ENCODE data around the gene MAP1LC3A. TPM values are rescaled to one million over a fixed set of nuclear protein-coding genes. Genes with fewer than 3 reads are reported as not detected.

MAP1LC3A gene
- total RNA-seq, 1 donor from 2014 or later, result 131 TPM

DNA sequence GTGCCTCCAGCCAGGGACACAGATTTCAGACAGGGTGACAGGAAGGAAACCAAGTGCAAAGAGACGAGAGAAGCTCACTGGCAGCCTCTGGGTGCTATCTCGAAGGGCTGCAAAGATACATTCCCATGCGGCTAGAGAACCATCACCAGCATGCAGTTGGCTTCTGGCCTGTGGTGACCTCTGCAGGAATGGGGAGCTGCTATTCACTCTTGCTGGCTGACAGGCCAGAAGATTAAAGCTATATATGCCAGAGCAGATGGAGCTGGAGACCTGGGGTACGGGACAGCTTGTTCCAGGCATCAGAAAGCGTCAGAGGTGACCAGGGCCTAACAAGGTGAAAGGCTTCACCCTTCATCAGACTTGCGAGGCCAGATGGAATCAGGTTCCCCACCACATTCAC is 20.0 kb downstream of the MAP1LC3A start:
- TF ChIP-seq, protein P1, sequence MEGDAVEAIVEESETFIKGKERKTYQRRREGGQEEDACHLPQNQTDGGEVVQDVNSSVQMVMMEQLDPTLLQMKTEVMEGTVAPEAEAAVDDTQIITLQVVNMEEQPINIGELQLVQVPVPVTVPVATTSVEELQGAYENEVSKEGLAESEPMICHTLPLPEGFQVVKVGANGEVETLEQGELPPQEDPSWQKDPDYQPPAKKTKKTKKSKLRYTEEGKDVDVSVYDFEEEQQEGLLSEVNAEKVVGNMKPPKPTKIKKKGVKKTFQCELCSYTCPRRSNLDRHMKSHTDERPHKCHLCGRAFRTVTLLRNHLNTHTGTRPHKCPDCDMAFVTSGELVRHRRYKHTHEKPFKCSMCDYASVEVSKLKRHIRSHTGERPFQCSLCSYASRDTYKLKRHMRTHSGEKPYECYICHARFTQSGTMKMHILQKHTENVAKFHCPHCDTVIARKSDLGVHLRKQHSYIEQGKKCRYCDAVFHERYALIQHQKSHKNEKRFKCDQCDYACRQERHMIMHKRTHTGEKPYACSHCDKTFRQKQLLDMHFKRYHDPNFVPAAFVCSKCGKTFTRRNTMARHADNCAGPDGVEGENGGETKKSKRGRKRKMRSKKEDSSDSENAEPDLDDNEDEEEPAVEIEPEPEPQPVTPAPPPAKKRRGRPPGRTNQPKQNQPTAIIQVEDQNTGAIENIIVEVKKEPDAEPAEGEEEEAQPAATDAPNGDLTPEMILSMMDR (IDR thresholded peaks at IDR 0.05), result no peak
- H3K27ac ChIP-seq, result no peak overlapping the region
- H3K27me3 ChIP-seq, result no peaks in the 10 kb centered on the region
- H3K9me3 ChIP-seq, result no peaks in the 10 kb centered on the region
- no peak overlapping the region for H3K4me3 ChIP-seq
- peak in 1 of 2 donors; percentile 24 for DNase-seq (ENCODE audit: low spot score in 2 of 2)
- peaks cover 0 to 22% of the 10 kb centered on the region in 2 donors for H3K4me1 ChIP-seq
- peaks cover 10 to 21% of the 10 kb centered on the region in 2 donors for H3K36me3 ChIP-seq
- intact Hi-C loops (cut with DNase I), result loop anchor here (2.0 kb wide), 1 partner anchor 126 kb away; the partner anchor contains the start of gene TP53INP2

DNA sequence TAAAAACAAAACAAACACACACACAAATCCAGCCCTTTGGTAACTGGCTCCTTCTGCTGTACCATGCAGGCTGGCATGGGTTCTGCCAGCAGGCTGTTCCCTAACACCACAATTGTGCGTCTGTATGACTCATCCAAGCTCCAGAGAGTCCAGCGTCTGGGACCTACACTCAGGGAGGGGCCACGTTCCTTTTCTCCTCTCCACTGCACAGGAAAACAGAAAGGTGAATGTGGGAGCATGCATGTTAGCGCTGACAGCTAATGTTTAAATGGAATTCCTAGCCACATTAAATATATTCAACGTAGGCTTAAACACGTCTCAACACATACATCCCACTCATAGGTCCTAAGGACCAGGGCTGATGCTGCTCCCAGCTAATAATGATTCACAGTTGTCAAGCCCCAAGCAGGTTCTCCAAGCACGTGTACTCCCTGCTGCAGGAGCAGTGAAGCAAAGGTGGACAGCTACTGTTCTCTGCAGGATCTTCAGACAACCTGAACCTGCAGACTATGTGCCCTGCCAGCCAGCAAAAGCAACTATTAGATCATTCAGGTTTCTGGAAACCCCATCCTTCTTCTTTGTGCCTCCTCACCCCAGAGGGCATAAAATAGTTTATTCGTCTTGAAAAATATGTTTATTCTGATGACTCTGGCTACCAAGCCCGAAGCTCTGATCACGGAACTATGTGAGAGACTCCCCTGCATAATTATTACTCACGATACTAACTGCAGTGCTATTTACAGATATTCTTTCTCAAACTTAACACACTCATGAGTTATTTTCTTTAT is 20.9 kb downstream of the MAP1LC3A start:
- intact Hi-C loops (cut with DNase I), result loop anchor here (1.0 to 2.0 kb wide), 2 partner anchors 125 to 190 kb away; partner anchors contain the start of gene TP53INP2
- TF ChIP-seq, protein P1 (IDR thresholded peaks at IDR 0.05), result peak; percentile 56 to 79 (median 78)

DNA sequence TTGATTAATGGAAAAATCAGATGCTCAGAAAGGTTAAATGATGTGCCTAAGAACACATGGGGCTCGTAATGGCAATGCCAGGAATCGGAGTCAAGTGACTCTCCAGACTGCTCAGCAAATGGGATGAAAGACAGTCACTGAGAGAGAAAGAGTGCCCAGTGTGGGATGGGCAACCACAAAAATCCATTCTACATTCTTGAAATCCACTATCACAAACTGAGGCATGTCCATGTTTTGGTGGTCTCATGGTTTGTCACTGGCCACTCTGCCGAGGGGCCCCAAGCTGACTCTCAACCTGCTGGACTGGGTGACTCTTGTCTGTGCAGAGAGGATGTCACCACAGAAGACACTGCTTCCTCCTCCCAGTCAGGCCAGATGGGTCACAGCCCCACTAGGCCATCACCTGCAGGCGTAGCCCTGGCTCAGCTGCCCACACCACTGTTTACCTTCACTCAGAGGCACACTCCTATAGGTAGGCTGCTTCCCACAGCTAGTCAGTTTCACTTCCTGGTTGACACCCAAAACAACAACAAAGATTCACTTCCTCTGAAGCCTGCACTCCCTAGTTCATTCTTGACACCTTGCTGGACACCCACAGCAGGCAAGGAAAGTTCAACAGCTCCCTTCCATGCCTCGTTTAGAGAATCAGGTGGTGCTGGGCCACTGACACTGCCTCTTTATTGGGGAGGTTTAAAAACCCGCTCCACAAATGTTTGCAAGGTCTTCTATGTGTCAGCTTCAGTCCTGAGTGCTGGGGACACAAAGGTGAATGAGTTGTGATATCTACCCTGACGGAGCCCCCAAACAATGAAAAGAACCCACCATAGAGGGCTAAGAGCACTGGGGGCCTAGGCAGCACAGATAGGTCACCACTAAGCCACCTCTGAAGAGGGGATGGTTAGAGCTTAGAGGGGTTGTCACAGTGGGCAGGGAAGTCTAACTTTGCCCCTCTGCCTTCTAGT is 21.7 kb downstream of the MAP1LC3A start:
- TF ChIP-seq, protein P1 (IDR thresholded peaks at IDR 0.05), result no peak
- Histone ChIP-seq H3K4me3 (no peak overlapping the region), H3K36me3 (peaks cover 0 to 16% of the 10 kb centered on the region in 2 donors), H3K9me3 (no peaks in the 10 kb centered on the region), H3K27ac (peak overlapping the region; percentile 16 to 66), H3K4me1 (peaks cover 0 to 22% of the 10 kb centered on the region in 2 donors), H3K27me3 (no peaks in the 10 kb centered on the region)
- intact Hi-C loops (cut with DNase I), result loop anchor here (1.0 to 2.0 kb wide), 2 partner anchors 125 to 189 kb away; partner anchors contain the start of gene TP53INP2
- peak in 1 of 2 donors; percentile 43 for DNase-seq (ENCODE audit: low spot score in 2 of 2)

More for the DNA sequence above, 20.9 kb downstream of the MAP1LC3A start:
- Histone ChIP-seq H3K36me3 (peaks cover 3 to 18% of the 10 kb centered on the region in 2 donors), H3K4me3 (no peak overlapping the region), H3K4me1 (peaks cover 0 to 22% of the 10 kb centered on the region in 2 donors), H3K27ac (no peak overlapping the region), H3K27me3 (no peaks in the 10 kb centered on the region), H3K9me3 (no peaks in the 10 kb centered on the region)
- peak in 1 of 2 donors; percentile 80 for DNase-seq (ENCODE audit: low spot score in 2 of 2)

DNA sequence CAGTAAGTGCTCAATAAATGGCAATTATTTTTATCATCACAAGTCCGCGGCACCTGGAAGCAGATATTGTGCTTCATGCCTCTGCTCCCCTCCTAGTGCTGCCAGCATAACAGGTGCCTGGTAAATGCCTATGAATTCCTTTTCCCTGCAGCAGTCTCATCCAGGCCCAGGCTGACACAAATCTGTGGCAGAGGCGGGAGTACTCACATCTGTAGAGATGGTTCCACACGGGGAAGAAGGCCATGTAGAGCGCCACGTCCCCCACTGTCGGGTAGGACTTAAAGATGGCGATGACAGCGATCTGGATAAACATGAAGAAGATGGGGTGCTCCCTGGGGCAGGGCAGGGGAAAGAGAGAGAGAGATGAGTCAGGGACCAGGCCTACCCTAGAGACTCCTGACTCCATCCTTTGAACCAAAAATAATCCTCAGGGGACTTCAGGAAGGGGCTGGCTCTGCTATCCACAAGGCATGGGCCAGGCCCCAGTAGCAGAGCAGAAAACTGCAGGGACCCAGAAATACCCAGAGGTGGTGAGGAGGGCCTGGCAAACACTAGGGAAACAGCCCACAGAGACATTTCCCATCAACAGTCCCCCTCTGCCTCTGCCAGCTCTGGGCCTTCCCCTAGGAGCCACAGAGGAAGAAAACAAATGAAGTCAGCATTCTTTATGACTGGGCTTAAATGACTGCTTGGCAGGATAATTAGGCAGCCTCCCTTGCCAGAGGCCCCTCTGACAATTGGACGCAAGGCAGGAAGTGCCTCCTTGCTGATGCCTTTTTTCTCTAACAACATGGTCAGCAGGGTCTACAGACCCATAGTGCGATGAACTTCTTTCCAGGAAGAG is 23.0 kb downstream of the MAP1LC3A start:
- H3K4me1 ChIP-seq, result peaks cover 0 to 22% of the 10 kb centered on the region in 2 donors
- H3K9me3 ChIP-seq, result no peaks in the 10 kb centered on the region
- intact Hi-C loops (cut with DNase I), result no loop called here
- DNase-seq (ENCODE audit: low spot score in 2 of 2), result peak in 1 of 2 donors; percentile 64
- no peaks in the 10 kb centered on the region for H3K27me3 ChIP-seq
- TF ChIP-seq, protein P1 (IDR thresholded peaks at IDR 0.05), result no peak
- H3K36me3 ChIP-seq, result peaks cover 0 to 22% of the 10 kb centered on the region in 2 donors
- peak overlapping the region; percentile 66 to 70 for H3K27ac ChIP-seq
- H3K4me3 ChIP-seq, result no peak overlapping the region
